OCI-LY7 (cell line): Measurements from ENCODE around the gene EWSR1. TPM values are rescaled to one million over a fixed set of nuclear protein-coding genes. Genes with fewer than 3 reads are reported as not detected.

Experiments
- BruUV-seq: library from RNA; stranded (reverse); fragments of 400-500 nt; replicated peaks from 2 replicates; lab custom pipeline; 2021; lab: Mats Ljungman, UMichigan
- CTCF ChIA-PET: fragments of 300-600 bp; sonication (Branson Sonifier 250); formaldehyde crosslinking; loops from one replicate; lab custom pipeline; 2022; ENCODE audit warnings: antibody characterized with exemption; ENCODE audit not compliant: unreplicated experiment; lab: Charles Lee
- POLR2A ChIA-PET: fragments of 300-600 bp; sonication (Branson Sonifier 250); formaldehyde crosslinking; loops from one replicate; lab custom pipeline; 2022; ENCODE audit warnings: antibody characterized with exemption; lab: Charles Lee
- DNase-seq: peaks from one replicate; pipeline ENCODE4 v3.0.0-alpha.2; 2015; ENCODE audit warnings: low spot score
- H2AFZ ChIP-seq: fragments of 200-600 bp; sonication (generic), shearing (Covaris generic); 2 replicates; pipeline ENCODE4 v1.6.1; 2014; ENCODE audit warnings: mild to moderate bottlenecking, antibody characterized with exemption, low read length, moderate library complexity
- H3K27ac ChIP-seq: fragments of 200-600 bp; sonication (generic); 2 replicates; pipeline ENCODE4 v1.5.1; 2014; ENCODE audit warnings: mixed run types, low read depth, mild to moderate bottlenecking, moderate library complexity, low read length, inconsistent platforms; ENCODE audit not compliant: poor library complexity, severe bottlenecking
- H3K36me3 ChIP-seq: fragments of 200-600 bp; sonication (generic); 2 replicates; pipeline ENCODE4 v1.6.1; 2014; ENCODE audit warnings: mild to moderate bottlenecking, antibody characterized with exemption, low read length, moderate library complexity, mixed read lengths; ENCODE audit not compliant: insufficient read depth
- H3K4me1 ChIP-seq: fragments of 200-600 bp; sonication (generic); 2 replicates; pipeline ENCODE4 v1.5.1; 2014; ENCODE audit warnings: mild to moderate bottlenecking, low read length; ENCODE audit not compliant: insufficient read depth, poor library complexity, severe bottlenecking
- H3K4me2 ChIP-seq: fragments of 200-600 bp; sonication (generic); 2 replicates; pipeline ENCODE4 v1.6.1; 2014; ENCODE audit warnings: mild to moderate bottlenecking, low read length
- H3K4me3 ChIP-seq: fragments of 200-600 bp; sonication (generic); 2 replicates; pipeline ENCODE4 v1.5.1; 2014; ENCODE audit warnings: mild to moderate bottlenecking, low read depth, low read length; ENCODE audit not compliant: poor library complexity, severe bottlenecking
- H3K79me2 ChIP-seq: fragments of 200-600 bp; sonication (generic); 2 replicates; pipeline ENCODE4 v1.6.1; 2016; ENCODE audit warnings: low read depth, mild to moderate bottlenecking, low read length, moderate library complexity, mixed read lengths; ENCODE audit not compliant: insufficient read depth
- H3K9me2 ChIP-seq: fragments of 200-600 bp; sonication (generic); 2 replicates; pipeline ENCODE4 v1.6.1; 2016; ENCODE audit warnings: mild to moderate bottlenecking, low read length, mixed read lengths; ENCODE audit not compliant: insufficient read depth
- H3K9me3 ChIP-seq: fragments of 200-600 bp; sonication (generic); 2 replicates; pipeline ENCODE4 v1.6.1; 2014; ENCODE audit warnings: mild to moderate bottlenecking, mixed run types, low read length, mixed read lengths
- H4K20me1 ChIP-seq: fragments of 200-600 bp; sonication (generic); 2 replicates; pipeline ENCODE4 v1.6.1; 2014; ENCODE audit warnings: mild to moderate bottlenecking, antibody characterized with exemption, low read length, moderate library complexity, mixed read lengths; ENCODE audit not compliant: insufficient read depth
- CTCF ChIP-seq: fragments of 200-600 bp; sonication (generic); conservative IDR thresholded peaks from 2 replicates; pipeline ENCODE4 v1.5.1; 2014; ENCODE audit warnings: mild to moderate bottlenecking, antibody characterized with exemption, low read length, moderate library complexity, mixed read lengths
- EZH2phosphoT487 ChIP-seq: fragments of 200-600 bp; sonication (generic); IDR thresholded peaks from 2 replicates; pipeline ENCODE4 v1.6.1; 2018; ENCODE audit warnings: low read depth, borderline replicate concordance, mild to moderate bottlenecking, mixed run types, antibody characterized with exemption, low read length, moderate library complexity, mixed read lengths
- intact Hi-C: fragments of 100-400 bp; cut with micrococcal nuclease; formaldehyde crosslinking; loops from one replicate; pipeline ENCODE4 v1.10.0; 2022; ENCODE audit not compliant: unreplicated experiment
- total RNA-seq, 2 experiments: library from RNA; depleted of rRNA in 1 of 2; stranded (reverse); fragments of >200 nt in 1 of 2; shearing (Covaris generic) in 1 of 2; gene quantifications; 2 replicates each; pipeline ENCODE4 v1.2.3, GENCODE V29; 2014 to 2022

The EWSR1 gene
- total RNA-seq, 2 experiments from 2014 or later: 270 to 333 TPM

GRCh38 chr22:29272624-29273023 lies 4.6 kb downstream of the EWSR1 start:
- Histone ChIP-seq H3K9me3 (no peaks in the 10 kb centered on the region), H3K36me3 (peaks cover 95% of the 10 kb centered on the region), H3K9me2 (no peaks in the 10 kb centered on the region), H4K20me1 (peaks cover 72% of the 10 kb centered on the region), H3K4me1 (peaks cover 23% of the 10 kb centered on the region), H3K27ac (no peak overlapping the region), H3K4me3 (no peak overlapping the region), H2AFZ (no peak overlapping the region), H3K79me2 (peaks cover 95% of the 10 kb centered on the region), H3K4me2 (no peak overlapping the region)
- no TSS peak for BruUV-seq
- TF ChIP-seq CTCF (no peak), EZH2phosphoT487 (no peak)
- ChIA-PET POLR2A (interaction anchor here (0.5 kb wide), 1 partner anchor 528 kb away, joined by 3 read pairs; no protein-coding TSS in a partner anchor), CTCF (no interaction called here)
- no peak for DNase-seq
- intact Hi-C loops: no loop called here

- no peak for DNase-seq
- H2AFZ ChIP-seq: no peak overlapping the region
- peaks cover 19% of the 10 kb centered on the region for H3K4me1 ChIP-seq
- BruUV-seq: no TSS peak
- CTCF ChIA-PET: no interaction called here
- no peak overlapping the region for H3K27ac ChIP-seq
- no peak overlapping the region for H3K4me3 ChIP-seq
- H3K4me2 ChIP-seq: no peak overlapping the region
- H3K9me3 ChIP-seq: no peaks in the 10 kb centered on the region
- H3K9me2 ChIP-seq: no peaks in the 10 kb centered on the region
- peaks cover 100% of the 10 kb centered on the region for H3K36me3 ChIP-seq
- peaks cover 96% of the 10 kb centered on the region for H3K79me2 ChIP-seq
- intact Hi-C loops: loop anchor here (2.0 kb wide), 1 partner anchor 14 kb away; no protein-coding TSS in a partner anchor
- POLR2A ChIA-PET: no interaction called here
- H4K20me1 ChIP-seq: peaks cover 71% of the 10 kb centered on the region
- no peak for TF ChIP-seq EZH2phosphoT487
- no peak for TF ChIP-seq CTCF
Measured at GRCh38 chr22:29275167-29275566, 7.1 kb downstream of the EWSR1 start.

- no TSS peak for BruUV-seq
- peaks cover 63% of the 10 kb centered on the region for H4K20me1 ChIP-seq
- H3K9me2 ChIP-seq: no peaks in the 10 kb centered on the region
- no peak overlapping the region for H2AFZ ChIP-seq
- no peak overlapping the region for H3K27ac ChIP-seq
- intact Hi-C loops: loop anchor here (2.0 kb wide), 1 partner anchor 13 kb away; no protein-coding TSS in a partner anchor
- H3K4me2 ChIP-seq: no peak overlapping the region
- peaks cover 11% of the 10 kb centered on the region for H3K4me1 ChIP-seq
- DNase-seq: no peak
- H3K9me3 ChIP-seq: no peaks in the 10 kb centered on the region
- H3K36me3 ChIP-seq: peaks cover 99% of the 10 kb centered on the region
- no peak overlapping the region for H3K4me3 ChIP-seq
- ChIA-PET POLR2A (no interaction called here), CTCF (no interaction called here)
- no peak for TF ChIP-seq EZH2phosphoT487
- TF ChIP-seq CTCF: no peak
- peaks cover 88% of the 10 kb centered on the region for H3K79me2 ChIP-seq
Measured at GRCh38 chr22:29275819-29276565, 7.9 kb downstream of the EWSR1 start.
